Measurements from ENCODE around the gene POLR3F. TPM values are rescaled to one million over a fixed set of nuclear protein-coding genes. Genes with fewer than 3 reads are reported as not detected.

The POLR3F gene
- total and polyA plus RNA-seq, 9 of the 15 experiments (the other 6 are each of a cell fraction or from before 2014, with no cell fraction given) = 7.0 to 15.0 (median 9.6) TPM

GRCh38 chr20:18466894-18467730 lies at the start of gene POLR3F, which contains the start of gene DZANK1 (continued):
- TF ChIP-seq ZNF717 (CRISPR knock-in tag; IDR thresholded peaks at IDR 0.05) (no peak), ATF4 (CRISPR knock-in tag; IDR thresholded peaks at IDR 0.05) (no peak), MED1 (CRISPR knock-in tag; IDR thresholded peaks at IDR 0.05; ENCODE audit: borderline replicate concordance) (no peak), PKNOX1 (IDR thresholded peaks at IDR 0.05) (peak; percentile 15; the same call in 1 of the 2 replicates), MAX (CRISPR knock-in tag; IDR thresholded peaks at IDR 0.05) (no peak), PHF21A (IDR thresholded peaks at IDR 0.05; ENCODE audit: borderline replicate concordance, low read depth) (no peak), CREBBP (IDR thresholded peaks at IDR 0.05; ENCODE audit: low read depth, low read length) (no peak), SLC30A9 (CRISPR knock-in tag; IDR thresholded peaks at IDR 0.05) (no peak), FOXK2 (conservative IDR thresholded peaks at IDR 0.05 in 1 of 2, IDR thresholded peaks at IDR 0.05 in 1 of 2; ENCODE audit: low read depth in 2 of 2) (no peak), ZNF318 (IDR thresholded peaks at IDR 0.05; ENCODE audit: borderline replicate concordance in 1 of 2, low read depth in 1 of 2) (no peak), ZNF311 (CRISPR knock-in tag; IDR thresholded peaks at IDR 0.05) (no peak), JUND (IDR thresholded peaks at IDR 0.05; ENCODE audit: borderline replicate concordance, low read depth, low read length) (peak; percentile 30; the same call in 1 of the 2 replicates), JUND (tag; IDR thresholded peaks at IDR 0.05; ENCODE audit: borderline replicate concordance, low read depth, low read length) (no peak), GMEB1 (CRISPR knock-in tag; IDR thresholded peaks at IDR 0.05) (no peak)
